H9 (cell line): ENCODE results near the gene JAGN1. TPM values are rescaled to one million over a fixed set of nuclear protein-coding genes. Genes with fewer than 3 reads are reported as not detected.

ENCODE experiments used
- DNase-seq: peaks from one replicate; pipeline ENCODE4 v3.0.0-alpha.2; 2017
- H2AFZ ChIP-seq: one replicate; pipeline ENCODE4 v1.6.1; 2013; ENCODE audit warnings: mild to moderate bottlenecking, low read length, control low read depth, moderate library complexity
- H2AK5ac ChIP-seq: 2 replicates; pipeline ENCODE4 v1.6.1; 2013; ENCODE audit warnings: low read length, control low read depth, mixed read lengths; ENCODE audit not compliant: insufficient read length
- H2BK120ac ChIP-seq: one replicate; pipeline ENCODE4 v1.6.1; 2013; ENCODE audit warnings: low read depth, mild to moderate bottlenecking, low read length, control low read depth, inconsistent platforms; ENCODE audit not compliant: poor library complexity, severe bottlenecking
- H2BK12ac ChIP-seq: 2 replicates; pipeline ENCODE4 v1.6.1; 2013; ENCODE audit warnings: low read length, control low read depth, mixed read lengths, low read depth; ENCODE audit not compliant: insufficient read length
- H2BK15ac ChIP-seq: 2 replicates; pipeline ENCODE4 v1.6.1; 2013; ENCODE audit warnings: low read depth, low read length, control low read depth
- H2BK20ac ChIP-seq: one replicate; pipeline ENCODE4 v1.6.1; 2013; ENCODE audit warnings: low read depth, mild to moderate bottlenecking, low read length, control low read depth, inconsistent platforms; ENCODE audit not compliant: poor library complexity, severe bottlenecking
- H2BK5ac ChIP-seq: 2 replicates; pipeline ENCODE4 v1.6.1; 2013; ENCODE audit warnings: low read length, control low read depth, mixed read lengths; ENCODE audit not compliant: insufficient read length
- H3K14ac ChIP-seq: 2 replicates; pipeline ENCODE4 v1.6.1; 2013; ENCODE audit warnings: low read length, control low read depth; ENCODE audit not compliant: insufficient read depth
- H3K18ac ChIP-seq: 2 replicates; pipeline ENCODE4 v1.6.1; 2013; ENCODE audit warnings: low read depth, mild to moderate bottlenecking, mixed read lengths, low read length, control low read depth; ENCODE audit not compliant: insufficient read length
- H3K23ac ChIP-seq: 2 replicates; pipeline ENCODE4 v1.6.1; 2013; ENCODE audit warnings: low read length, control low read depth, mixed read lengths, low read depth; ENCODE audit not compliant: insufficient read length
- H3K23me2 ChIP-seq: 2 replicates; pipeline ENCODE4 v1.6.1; 2013; ENCODE audit warnings: low read depth, mild to moderate bottlenecking, mixed read lengths, low read length, control low read depth; ENCODE audit not compliant: insufficient read length, poor library complexity, severe bottlenecking
- H3K27ac ChIP-seq: 2 replicates; pipeline ENCODE4 v1.5.1; 2013; ENCODE audit warnings: low read length, control low read depth, mixed read lengths, low read depth; ENCODE audit not compliant: insufficient read length
- H3K27me3 ChIP-seq: 2 replicates; pipeline ENCODE4 v1.6.1; 2013; ENCODE audit warnings: low read length, control low read depth, inconsistent platforms; ENCODE audit not compliant: insufficient read depth
- H3K4ac ChIP-seq: 2 replicates; pipeline ENCODE4 v1.6.1; 2013; ENCODE audit warnings: low read depth, mild to moderate bottlenecking, control low read depth, inconsistent platforms, low read length, moderate library complexity
- H3K4me1 ChIP-seq: 2 replicates; pipeline ENCODE4 v1.6.1; 2013; ENCODE audit warnings: low read length, control low read depth, inconsistent platforms; ENCODE audit not compliant: insufficient read depth
- H3K4me2 ChIP-seq: 2 replicates; pipeline ENCODE4 v1.6.1; 2013; ENCODE audit warnings: low read length, control low read depth, mixed read lengths; ENCODE audit not compliant: insufficient read length, insufficient read depth
- H3K56ac ChIP-seq: 2 replicates; pipeline ENCODE4 v1.6.1; 2013; ENCODE audit warnings: low read depth, mild to moderate bottlenecking, mixed read lengths, low read length, control low read depth; ENCODE audit not compliant: insufficient read length
- H3K79me1 ChIP-seq: 2 replicates; pipeline ENCODE4 v1.6.1; 2013; ENCODE audit warnings: low read depth, mild to moderate bottlenecking, moderate library complexity, low read length, control low read depth, inconsistent platforms; ENCODE audit not compliant: insufficient read depth, poor library complexity, severe bottlenecking
- H3K79me2 ChIP-seq: 2 replicates; pipeline ENCODE4 v1.6.1; 2013; ENCODE audit warnings: low read length, control low read depth, inconsistent platforms; ENCODE audit not compliant: insufficient read depth
- H3K9ac ChIP-seq: 2 replicates; pipeline ENCODE4 v1.6.1; 2013; ENCODE audit warnings: low read length, control low read depth, mixed read lengths; ENCODE audit not compliant: insufficient read length; ENCODE audit errors: extremely low read depth
- H3K9me3 ChIP-seq: one replicate; pipeline ENCODE4 v1.6.1; 2013; ENCODE audit warnings: low read depth, low read length, inconsistent platforms; ENCODE audit not compliant: control insufficient read depth
- H3T11ph ChIP-seq: one replicate; pipeline ENCODE4 v1.6.1; 2013; ENCODE audit warnings: mild to moderate bottlenecking, low read length, control low read depth, inconsistent platforms
- H4K20me1 ChIP-seq: one replicate; pipeline ENCODE4 v1.6.1; 2013; ENCODE audit not compliant: control insufficient read depth, insufficient read length, insufficient read depth
- H4K5ac ChIP-seq: 2 replicates; pipeline ENCODE4 v1.6.1; 2013; ENCODE audit warnings: low read depth, mild to moderate bottlenecking, mixed read lengths, low read length, control low read depth; ENCODE audit not compliant: insufficient read length
- H4K8ac ChIP-seq: replicated peaks from 2 replicates; pipeline ENCODE4 v1.6.1; 2013; ENCODE audit warnings: low read length, control low read depth, mixed read lengths, low read depth; ENCODE audit not compliant: insufficient read length
- H4K91ac ChIP-seq: 2 replicates; pipeline ENCODE4 v1.6.1; 2013; ENCODE audit warnings: low read depth, mild to moderate bottlenecking, moderate library complexity, mixed read lengths, low read length, control low read depth; ENCODE audit not compliant: insufficient read length
- H3K27ac Mint-ChIP-seq, 3 experiments: 2 replicates in 2 of 3; 3 replicates in 1 of 3; pipeline ENCODE4 v1.8.0; 2020 to 2021; ENCODE audit warnings: mixed read lengths in 3 of 3, mild to moderate bottlenecking in 1 of 3, moderate library complexity in 1 of 3
- H3K27me3 Mint-ChIP-seq: 2 replicates; pipeline ENCODE4 v1.8.0; 2021; ENCODE audit warnings: low read depth, mild to moderate bottlenecking, moderate library complexity, mixed read lengths
- H3K36me3 Mint-ChIP-seq, 3 experiments: 2 replicates in 2 of 3; 3 replicates in 1 of 3; pipeline ENCODE4 v1.8.0; 2020 to 2021; ENCODE audit warnings: low read depth in 3 of 3, mixed read lengths in 3 of 3; ENCODE audit not compliant: insufficient read depth in 1 of 3
- H3K4me1 Mint-ChIP-seq, 2 experiments: 2 replicates each; pipeline ENCODE4 v1.8.0; 2020; ENCODE audit warnings: mixed read lengths in 2 of 2
- H3K4me3 Mint-ChIP-seq, 2 experiments: 2 replicates in 1 of 2; 3 replicates in 1 of 2; pipeline ENCODE4 v1.8.0; 2020 to 2021; ENCODE audit warnings: mild to moderate bottlenecking in 2 of 2, mixed read lengths in 2 of 2, moderate library complexity in 1 of 2
- H3K9me3 Mint-ChIP-seq, 2 experiments: 2 replicates in 1 of 2; 3 replicates in 1 of 2; pipeline ENCODE4 v1.8.0; 2020; ENCODE audit warnings: mild to moderate bottlenecking in 2 of 2, mixed read lengths in 2 of 2, moderate library complexity in 1 of 2
- WGBS: extraction: QIAGEN DNeasy Blood & Tissue Kit; methylation state at CpG from one replicate; pipeline ENCODE4 v1.1.7; 2013; ENCODE audit warnings: missing lambda C conversion rate, low lambda C conversion rate, mixed read lengths; ENCODE audit not compliant: insufficient read length; ENCODE audit errors: extremely low coverage; 5-methylcytosine and 5-hydroxymethylcytosine counted together
- total RNA-seq: library from RNA; stranded (reverse); gene quantifications from 2 replicates; pipeline ENCODE4 v1.2.1, GENCODE V29; 2021
- TF ChIP-seq, protein P1 (sequence below): fragments of 200-600 bp; sonication (generic); conservative IDR thresholded peaks from 3 replicates; pipeline ENCODE4 v1.8.0; 2021; ENCODE audit warnings: antibody characterized with exemption, mild to moderate bottlenecking

JAGN1 gene
- total RNA-seq, 1 experiment from 2014 or later: 33.5 TPM

- H3K9me3 ChIP-seq: no peaks in the 10 kb centered on the region
- no peak overlapping the region for H3K14ac ChIP-seq
- Mint-ChIP-seq H3K9me3 (no peaks in the 10 kb centered on the region), H3K27me3 (peaks cover 31% of the 10 kb centered on the region), H3K4me3 (no peak overlapping the region), H3K27ac (no peak overlapping the region), H3K4me1 (peaks cover 5 to 8% of the 10 kb centered on the region in 2 experiments), H3K36me3 (no peaks in the 10 kb centered on the region)
- no peaks in the 10 kb centered on the region; the same call in 1 of the 2 replicates for H3K27me3 ChIP-seq
- no peak overlapping the region for H3K23ac ChIP-seq
- no peak overlapping the region for H3K4me2 ChIP-seq
- H3K79me1 ChIP-seq: no peaks in the 10 kb centered on the region
- H3K79me2 ChIP-seq: no peaks in the 10 kb centered on the region
- H3T11ph ChIP-seq: no peak overlapping the region
- no peak overlapping the region for H3K18ac ChIP-seq
- no peak overlapping the region for H3K4ac ChIP-seq
- WGBS: no CpG with 5 or more reads among the region's 8 CpGs
- H3K56ac ChIP-seq: no peak overlapping the region
- no peak overlapping the region for H2BK5ac ChIP-seq
- no peak overlapping the region for H4K8ac ChIP-seq
- TF ChIP-seq, protein P1, sequence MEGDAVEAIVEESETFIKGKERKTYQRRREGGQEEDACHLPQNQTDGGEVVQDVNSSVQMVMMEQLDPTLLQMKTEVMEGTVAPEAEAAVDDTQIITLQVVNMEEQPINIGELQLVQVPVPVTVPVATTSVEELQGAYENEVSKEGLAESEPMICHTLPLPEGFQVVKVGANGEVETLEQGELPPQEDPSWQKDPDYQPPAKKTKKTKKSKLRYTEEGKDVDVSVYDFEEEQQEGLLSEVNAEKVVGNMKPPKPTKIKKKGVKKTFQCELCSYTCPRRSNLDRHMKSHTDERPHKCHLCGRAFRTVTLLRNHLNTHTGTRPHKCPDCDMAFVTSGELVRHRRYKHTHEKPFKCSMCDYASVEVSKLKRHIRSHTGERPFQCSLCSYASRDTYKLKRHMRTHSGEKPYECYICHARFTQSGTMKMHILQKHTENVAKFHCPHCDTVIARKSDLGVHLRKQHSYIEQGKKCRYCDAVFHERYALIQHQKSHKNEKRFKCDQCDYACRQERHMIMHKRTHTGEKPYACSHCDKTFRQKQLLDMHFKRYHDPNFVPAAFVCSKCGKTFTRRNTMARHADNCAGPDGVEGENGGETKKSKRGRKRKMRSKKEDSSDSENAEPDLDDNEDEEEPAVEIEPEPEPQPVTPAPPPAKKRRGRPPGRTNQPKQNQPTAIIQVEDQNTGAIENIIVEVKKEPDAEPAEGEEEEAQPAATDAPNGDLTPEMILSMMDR: no peak
- H4K91ac ChIP-seq: no peak overlapping the region
- H4K20me1 ChIP-seq: no peaks in the 10 kb centered on the region
- H2BK15ac ChIP-seq: no peak overlapping the region
- H3K23me2 ChIP-seq: peaks cover 5% of the 10 kb centered on the region
- no peak overlapping the region for H2BK20ac ChIP-seq
- no peak overlapping the region for H3K9ac ChIP-seq
- H4K5ac ChIP-seq: no peak overlapping the region
- no peak overlapping the region for H2AK5ac ChIP-seq
- no peak overlapping the region for H3K27ac ChIP-seq
- no peaks in the 10 kb centered on the region for H3K4me1 ChIP-seq
- H2BK120ac ChIP-seq: no peak overlapping the region
- H2BK12ac ChIP-seq: no peak overlapping the region
- no peak overlapping the region for H2AFZ ChIP-seq
- DNase-seq: no peak
Measured at GRCh38 chr3:9866639-9867038, 23.8 kb upstream of the JAGN1 start.
